SIG-M5 (cell line): ENCODE results near the gene SLC10A7.

Experiments
- DNase-seq: peaks from one replicate; lab custom pipeline; 2025; lab: John Stamatoyannopoulos, UW

The SLC10A7 gene

DNA sequence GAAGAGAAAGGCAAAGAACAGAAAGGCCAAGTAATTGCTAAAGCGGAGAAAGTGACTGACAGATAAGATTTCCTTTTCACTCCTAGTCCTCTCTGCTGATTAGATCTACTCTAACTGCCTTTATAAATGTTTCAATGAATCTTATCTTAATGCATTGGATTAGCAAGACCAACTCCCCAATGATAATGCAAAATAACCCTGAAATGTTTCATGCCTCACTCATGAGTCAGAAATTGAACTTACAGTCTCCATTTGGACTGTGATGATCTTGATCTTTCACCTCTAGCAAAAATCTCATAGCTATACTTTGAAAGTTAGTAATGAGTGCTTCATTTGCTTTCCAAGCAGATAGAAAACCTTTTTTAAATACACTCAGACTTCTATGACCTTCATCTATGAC lies 26.5 kb downstream of the SLC10A7 start:
- no peak for DNase-seq

DNA sequence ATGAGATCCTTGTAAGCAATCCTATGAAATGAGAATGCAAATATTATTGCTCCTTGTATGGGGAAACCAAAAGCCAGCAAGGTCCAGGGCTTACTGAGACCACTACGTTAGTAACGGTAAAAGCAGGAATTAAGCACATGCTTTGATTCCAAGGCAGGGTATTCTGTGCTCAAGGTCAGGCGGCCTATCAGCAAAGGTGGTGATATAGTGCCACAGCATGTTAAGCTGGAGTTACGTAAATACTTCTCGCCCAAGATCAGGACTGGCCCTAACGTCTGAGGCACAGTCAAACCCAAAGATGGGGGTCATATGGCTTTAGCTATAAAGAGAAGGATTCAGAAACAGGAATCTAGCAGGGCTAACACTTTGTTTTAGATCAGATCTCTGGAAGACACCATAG lies 27.6 kb downstream of the SLC10A7 start:
- no peak for DNase-seq

DNA sequence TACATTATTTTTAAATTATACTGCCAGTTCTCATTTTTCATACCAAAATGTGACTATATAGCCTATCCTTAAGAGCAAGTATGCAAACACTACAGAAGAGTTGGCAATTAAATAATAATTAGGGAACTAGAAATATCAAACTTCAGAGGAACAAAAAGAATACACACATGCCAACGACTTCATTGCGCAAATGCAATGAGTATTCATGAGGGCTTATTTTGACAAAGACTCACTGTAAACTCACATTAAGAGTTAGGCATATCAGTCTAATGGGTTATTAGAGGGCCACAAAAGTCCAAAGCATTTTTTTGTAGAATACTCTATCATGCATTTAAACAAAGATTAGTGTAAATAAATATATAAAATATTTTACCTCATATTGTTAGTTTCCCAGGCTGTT lies 31.6 kb downstream of the SLC10A7 start:
- no peak for DNase-seq

DNA sequence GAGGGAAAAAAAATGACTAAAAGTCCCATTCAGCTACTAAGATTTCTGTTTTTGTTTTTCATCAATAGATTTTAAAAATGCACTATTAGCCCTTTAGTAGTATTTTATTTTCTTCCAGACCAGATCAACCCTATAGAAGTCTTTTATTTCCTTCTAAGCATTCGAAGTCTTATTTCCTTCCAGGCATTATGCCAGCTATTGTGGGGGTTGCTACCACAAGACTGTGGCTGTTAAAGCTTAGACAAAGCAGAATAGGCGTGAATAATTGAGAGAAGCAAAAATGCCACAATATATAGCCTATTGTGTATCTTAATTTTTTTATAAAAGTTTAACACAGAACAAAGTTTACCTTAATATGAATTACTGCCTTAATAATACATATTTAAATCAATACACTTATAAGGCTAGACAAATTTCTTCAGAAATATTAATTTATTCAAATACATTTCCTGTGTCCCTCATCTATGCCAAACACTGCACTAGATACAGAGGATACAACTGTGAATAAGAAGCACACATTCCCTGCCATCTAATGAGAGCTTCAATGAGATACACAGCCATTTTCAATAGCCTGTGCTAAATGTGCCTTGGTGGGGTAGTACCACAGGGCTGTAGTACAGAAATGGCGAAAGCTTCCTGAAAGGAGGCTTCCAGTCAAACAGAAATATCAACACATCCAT lies 33.1 kb downstream of the SLC10A7 start:
- DNase-seq: no peak

DNA sequence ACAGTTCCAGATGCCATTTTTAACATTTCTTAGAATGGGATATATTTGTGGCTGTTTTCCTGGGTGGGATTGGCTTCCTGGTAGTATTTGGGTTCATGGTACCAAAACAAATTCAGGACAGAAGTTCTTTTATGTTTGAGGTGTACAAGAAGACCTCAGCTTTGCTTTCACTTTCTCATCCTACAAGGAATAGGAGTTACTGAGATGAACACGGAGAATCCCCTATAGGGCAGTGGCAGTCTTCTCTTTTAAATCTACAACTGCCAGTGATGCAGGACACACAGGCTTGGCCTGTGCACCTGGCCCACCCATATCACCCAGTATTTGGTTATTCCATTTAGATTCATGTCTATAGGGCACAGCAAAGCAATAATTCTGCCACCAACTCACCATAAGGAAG lies 35.2 kb downstream of the SLC10A7 start:
- no peak for DNase-seq

DNA sequence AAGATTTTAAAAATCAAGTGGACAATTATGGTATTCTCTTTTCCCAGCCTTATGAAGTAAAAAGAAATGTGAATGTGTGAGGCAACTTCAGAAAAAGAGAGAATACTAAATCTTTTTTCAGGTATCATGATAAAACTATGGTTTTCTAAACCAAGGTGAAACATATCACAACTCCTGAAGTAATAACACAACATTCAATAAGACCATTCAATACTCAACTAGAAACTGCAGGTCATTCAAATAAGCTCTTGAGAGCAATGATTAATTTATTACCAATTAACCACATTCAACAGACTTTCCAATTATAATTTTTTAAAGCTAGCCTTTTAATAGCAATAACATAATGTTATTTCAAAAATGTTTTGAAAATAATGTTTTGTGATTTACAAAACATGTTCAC lies 35.8 kb downstream of the SLC10A7 start:
- no peak for DNase-seq

DNA sequence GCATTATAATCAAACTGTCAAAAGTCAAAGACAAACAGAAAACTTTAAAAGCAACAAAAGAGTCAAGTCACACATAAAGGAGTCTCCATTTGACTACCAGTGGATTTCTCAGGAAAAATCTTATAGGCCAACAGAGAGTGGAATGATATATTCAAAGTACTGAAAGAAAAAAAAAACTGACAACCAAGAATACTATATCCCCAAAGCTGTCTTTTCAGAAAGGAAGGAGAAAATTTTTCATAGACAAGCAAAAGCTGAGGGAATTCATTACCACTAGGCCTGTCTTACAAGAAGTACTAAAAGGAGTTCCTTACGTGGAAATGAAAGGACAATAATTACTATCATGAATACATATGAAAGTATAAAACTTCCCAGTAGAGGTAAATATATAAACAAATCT lies 39.0 kb downstream of the SLC10A7 start:
- DNase-seq: no peak

DNA sequence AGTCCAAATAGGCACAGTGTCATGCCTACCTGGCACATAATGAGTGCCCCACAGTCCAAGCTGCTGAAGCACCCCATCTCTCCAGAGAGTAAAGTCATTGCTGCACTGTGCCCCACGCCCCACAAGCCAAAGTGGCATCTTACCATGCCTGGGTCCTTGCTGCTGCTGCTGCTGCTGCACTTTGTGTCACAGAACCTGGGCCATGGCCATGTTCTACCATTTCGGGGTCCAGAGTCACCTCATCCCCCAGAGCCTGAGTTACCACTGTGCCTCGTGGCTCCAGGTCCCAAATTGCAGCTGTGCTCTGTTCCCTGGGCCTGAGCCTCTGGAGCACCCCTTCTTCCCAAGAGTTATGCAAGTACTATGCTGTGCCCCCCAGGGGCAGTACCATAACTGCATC lies 40.5 kb downstream of the SLC10A7 start:
- DNase-seq: no peak

DNA sequence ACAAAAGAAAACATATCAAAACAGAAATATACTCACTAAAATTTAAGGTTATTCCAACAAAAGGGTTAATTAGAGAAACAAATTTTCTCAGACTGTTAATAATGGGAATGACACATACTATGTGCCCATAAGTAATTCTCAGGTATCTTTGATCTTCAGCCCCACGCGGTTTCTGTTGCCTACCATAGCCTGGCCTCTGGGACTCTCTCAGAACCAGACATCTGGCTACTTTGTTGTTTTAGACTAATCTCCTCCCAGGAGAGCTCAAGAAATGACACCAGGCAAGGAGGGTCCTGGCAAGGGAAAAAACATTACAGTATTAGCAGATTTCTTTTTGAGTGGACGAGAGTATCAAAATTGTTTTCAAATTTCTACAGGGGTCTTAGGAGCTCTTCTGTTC lies 43.7 kb downstream of the SLC10A7 start:
- no peak for DNase-seq

DNA sequence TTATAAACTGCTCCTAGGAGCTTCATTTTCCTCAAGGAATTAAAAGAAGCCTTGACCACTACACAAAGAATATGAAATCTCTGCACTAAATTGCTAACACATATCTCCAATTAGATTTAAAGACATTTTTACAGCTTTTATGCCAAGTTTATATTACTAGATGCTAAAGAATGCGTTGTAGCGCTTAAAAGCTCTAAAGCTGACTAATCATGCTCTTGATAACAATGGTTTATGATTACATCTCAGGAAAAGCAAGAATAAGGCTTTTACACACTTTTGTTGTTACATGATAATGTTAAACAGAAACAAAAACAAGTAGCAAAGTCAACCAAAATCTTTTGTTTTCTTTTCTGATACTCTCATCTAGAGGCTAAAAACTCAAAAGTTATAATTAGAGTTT lies 44.7 kb downstream of the SLC10A7 start:
- DNase-seq: no peak

DNA sequence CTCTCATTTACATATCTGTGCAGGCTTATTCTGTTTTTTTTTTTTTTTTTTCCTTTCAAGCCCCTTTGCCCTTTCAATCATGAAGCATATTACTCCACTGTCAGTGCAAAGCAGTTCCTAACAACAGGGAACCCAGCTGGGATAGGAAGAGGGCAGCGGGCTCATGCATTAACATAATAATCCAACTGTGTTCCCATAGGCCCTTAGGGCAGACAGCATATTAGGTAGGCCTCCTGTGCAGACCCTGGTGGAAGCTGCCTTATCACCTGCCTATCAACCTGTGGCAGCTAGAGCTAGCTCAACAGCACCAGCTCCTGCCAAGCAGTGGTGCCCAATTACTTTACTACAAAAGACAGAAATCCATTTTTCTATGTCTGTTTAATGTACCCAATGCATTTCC lies 49.3 kb downstream of the SLC10A7 start:
- DNase-seq: no peak

DNA sequence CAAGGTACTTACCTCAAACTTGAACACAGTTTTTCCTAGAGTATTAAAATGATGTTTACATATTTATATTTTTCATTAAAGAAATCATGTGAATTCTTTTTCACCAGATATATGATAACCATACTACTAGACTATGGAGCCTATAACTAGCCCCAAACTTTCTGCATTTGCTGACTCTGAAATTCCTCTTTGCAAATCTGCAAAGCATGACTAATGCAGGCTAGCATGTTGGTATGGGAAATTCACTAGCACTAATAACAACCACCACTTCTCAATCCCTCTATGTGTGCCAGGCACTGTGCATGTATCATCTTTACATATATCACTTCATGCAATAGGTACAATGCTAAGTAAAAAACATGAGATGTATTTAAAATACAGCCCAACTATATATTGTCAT lies 51.1 kb downstream of the SLC10A7 start:
- DNase-seq: no peak

DNA sequence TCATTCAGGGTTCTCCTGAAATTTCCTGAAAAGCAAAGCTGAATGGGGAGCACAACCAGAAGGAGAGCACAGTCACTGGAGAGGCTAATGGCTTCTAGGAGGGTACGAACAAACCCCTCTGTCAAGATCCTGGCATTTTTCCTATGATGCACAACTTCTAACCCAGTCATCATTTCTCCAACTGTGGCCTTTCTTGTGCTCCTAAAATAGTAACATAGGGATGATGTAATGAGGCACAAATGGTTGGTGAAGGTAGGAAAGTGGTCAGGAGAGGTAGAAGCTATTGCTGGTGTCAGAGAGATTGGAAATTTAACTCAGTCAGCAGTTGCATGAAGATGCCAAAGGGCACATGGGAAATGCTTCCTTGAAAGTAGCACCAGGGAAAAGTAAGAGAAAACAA lies 52.7 kb downstream of the SLC10A7 start:
- DNase-seq: no peak

DNA sequence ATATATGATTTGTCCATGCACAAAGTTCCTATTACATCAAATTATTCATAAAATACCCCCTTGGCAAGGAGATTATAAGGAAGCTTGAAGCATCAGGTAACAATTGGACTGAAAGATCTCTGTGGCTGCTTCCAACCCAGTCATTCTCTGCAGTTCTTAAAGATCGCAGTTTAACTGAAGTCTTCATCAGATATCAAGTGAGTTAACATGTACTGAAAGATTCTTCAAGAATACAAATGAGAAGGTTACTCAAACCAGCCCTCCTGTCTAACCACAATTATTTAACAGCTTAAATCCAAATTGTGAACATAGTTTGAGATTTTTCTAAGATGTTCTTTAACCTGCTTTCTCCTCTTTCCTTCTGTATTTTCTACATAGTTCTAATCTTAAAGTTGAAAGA lies 56.1 kb downstream of the SLC10A7 start:
- DNase-seq: no peak

DNA sequence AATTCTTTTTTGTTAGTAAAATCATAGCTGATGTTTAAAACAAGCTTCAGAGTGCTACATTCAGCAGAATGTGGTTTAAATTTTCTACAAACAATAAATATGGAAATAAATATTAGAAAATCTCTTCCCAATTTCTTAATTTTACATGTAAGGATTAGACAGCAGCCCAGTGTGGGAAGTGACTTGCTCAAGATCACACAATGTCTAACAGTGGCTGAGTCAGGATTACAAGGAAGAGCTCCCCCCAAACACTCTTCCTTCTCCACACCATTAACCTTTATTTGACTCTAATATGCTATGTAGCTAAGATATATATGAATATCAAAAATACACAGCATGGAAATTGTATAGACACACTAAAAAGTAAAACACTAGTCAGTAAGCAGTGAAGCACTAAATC lies 59.5 kb downstream of the SLC10A7 start:
- DNase-seq: no peak

DNA sequence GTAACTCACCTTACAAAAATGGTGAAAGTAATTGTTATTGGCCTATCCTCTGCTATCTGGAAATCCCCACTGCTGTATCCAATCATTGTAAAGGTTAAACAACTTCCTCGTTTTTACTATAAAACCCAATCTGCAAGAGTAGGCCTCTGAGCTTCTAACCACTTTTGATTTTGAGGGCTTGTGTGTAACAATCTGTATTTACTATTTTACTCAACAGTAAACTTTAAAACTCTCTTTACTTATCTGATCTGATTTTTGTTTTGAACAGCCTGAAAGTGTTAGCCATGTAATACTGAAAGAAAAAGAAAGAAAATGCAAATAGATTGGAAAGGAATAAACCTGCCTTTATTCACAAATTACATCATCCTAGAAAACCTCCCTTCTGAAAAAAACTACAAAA lies 63.1 kb downstream of the SLC10A7 start:
- no peak for DNase-seq

DNA sequence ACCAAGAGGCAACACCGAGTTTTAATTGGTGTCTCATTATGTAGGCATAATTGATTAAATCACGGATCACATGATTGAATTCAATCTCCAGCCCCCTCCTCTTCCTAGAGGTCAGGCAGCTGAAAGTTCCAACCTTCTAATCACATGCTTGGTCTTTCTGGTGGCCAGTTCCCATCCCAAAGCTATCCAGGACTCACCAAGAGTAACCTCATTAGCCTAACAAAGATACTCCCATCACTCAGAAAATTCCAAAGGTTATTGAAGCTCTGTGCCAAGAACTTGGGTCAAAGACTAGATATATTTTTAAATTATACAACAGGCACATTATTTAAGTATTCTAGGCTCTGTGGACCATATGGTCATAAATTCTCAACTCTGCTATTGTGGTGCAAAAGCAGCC lies 65.1 kb downstream of the SLC10A7 start:
- DNase-seq: no peak

DNA sequence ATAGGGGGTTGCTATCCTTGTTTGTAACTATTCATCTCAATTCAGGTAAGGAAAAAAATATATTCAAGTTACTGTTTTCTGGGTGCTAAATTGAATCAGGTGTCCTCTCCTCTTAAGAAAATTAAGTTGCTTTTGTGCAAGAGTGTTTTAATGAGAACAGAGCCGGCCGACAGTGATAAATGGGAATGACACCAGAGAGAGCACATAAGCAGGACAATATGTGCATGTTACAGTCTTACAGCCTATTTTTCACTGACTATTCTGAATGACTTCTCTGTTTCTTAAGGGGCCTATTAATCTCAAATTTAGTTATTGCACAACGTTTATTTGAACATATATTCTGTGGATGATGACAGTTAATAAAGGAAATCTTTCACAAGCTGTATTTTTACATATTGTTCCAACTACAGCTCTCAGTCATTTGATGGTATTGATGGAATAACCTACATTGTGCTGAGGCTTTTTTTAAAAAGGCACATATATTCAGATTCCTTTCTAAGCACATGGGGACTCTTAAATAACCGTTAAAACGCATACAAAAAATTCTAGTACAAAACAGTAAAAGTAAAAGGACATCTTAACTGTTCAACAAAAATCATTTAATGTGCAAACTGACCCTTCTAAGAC lies 68.4 kb downstream of the SLC10A7 start:
- DNase-seq: no peak

DNA sequence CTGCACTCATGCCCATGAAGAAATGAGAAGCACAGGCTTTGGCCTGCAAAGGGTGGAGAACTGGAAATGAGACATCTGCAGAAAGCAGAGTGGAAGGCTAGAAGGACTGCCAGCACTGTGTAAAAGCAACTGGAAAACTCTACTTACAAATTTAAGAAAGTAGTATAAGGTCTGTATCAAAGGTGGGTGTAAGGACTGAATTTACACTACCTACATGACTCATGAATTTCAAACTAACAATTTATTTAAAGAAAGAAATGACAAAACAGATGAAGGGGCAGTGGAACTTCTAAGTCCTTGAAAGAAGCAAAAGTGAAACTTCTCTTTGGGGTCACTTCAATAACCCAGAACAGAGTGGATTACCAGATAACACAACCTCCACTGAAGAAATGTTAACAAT lies 71.2 kb downstream of the SLC10A7 start:
- DNase-seq: no peak

DNA sequence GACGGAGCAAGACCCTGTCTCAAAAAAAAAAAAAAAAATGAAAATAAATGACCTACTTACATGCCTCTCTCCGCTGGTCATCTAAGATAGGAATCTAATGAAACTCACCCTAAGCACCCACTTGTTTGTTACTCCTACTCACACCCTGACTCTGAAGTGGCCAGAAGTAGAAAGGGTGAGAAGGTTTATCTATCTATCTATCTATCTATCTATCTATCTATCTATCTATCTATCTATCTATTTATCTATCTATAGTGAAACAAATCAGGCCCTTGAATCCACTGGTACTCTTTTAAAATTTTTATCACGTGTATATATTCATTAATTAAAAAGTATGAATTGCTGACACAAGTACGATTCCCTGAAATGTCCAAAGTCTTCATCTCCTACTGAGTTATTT lies 75.2 kb downstream of the SLC10A7 start:
- DNase-seq: no peak

DNA sequence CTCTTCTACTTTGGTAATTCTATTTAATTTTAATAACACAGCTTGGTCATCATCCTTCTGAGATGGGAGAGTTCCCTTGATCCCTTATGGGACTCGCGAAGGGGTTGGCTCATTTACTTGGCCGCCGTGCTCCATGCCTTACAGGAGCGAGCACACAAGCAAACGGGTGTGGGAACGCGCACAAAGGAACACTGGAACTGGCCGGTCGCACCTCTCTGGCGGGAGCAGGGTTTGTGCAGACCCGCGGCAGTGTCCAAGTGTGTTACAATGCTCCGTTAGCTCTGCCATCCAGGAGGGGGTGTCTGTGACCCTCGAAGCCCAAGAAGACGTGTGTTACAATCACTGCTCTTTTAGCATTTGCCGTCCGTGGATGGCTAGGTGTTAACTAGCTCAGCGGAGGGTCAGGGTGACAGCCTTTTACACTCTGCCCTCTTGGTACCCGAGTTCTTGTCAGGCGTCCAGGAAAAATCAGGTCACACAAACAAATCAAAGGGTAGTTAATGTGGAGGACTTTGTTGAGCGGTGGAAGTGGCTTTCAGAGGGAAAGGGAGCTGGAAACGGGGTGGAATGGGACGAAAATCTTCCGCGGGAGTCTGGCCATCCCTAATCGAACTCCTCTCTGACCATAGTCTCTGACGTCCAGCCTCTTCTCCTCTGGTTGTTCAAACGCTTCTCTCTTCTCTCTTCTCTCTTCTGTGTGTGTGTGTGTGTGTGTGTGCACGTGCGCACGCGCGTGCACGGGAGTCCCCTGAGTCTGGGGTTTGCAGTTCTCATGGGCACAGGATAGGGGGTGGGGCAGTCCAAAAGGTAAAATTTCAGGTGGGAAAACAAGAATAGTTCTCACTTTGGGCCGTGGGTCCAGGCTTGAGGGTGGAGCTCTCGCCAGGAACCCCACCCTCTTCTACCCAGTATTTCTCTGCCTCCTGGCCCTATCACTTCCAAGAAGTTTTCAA lies 76.3 kb downstream of the SLC10A7 start:
- DNase-seq: no peak

DNA sequence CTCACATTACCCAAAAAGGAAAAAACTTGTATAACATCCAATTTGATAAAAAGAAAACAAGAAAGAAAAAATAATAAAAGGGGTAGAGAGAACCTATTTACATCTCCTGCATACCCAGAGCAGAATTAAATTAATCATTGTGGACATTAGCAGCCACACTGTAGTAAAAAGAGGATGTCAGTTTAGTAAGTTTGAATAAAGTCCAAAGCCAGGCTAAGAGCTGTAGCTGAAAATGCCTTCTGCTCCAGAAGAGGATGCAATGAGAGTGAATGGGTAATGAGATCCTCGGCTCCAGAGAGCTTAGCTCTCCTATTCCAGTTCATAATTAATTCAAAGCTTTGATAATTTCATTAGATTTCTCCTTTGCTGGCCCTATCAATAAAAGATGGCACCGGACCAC lies 78.2 kb downstream of the SLC10A7 start:
- DNase-seq: no peak

DNA sequence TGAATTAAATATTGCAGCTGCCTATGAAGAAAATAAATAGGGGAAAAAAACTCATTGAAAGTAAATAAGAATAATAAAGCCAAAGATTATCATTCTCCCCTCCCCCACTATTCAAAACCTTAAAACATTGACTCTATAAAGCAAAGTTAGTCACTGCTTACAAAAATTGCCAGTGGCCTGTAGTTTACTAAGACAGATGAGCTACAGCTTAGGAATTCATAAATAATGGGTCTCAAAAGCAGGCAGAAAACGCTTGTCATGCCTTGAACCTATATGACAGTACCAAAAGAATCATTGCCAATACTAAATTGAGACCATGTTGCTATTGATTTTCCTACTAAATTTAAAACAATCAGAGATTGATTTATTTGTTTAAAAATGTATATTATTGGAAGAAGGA lies 78.9 kb downstream of the SLC10A7 start:
- DNase-seq: no peak
